Duodenal mucosa (tissue), 2 donors: ENCODE data around the gene SMIM38.

Experiments used
- H3K27ac ChIP-seq: one replicate; pipeline ENCODE4 v1.7.0; 2013; ENCODE audit warnings: low read depth, low read length
- H3K27me3 ChIP-seq, 2 donors: one replicate each; pipeline ENCODE4 v1.7.0; 2013; ENCODE audit warnings: low read length in 2 of 2, control low read depth in 1 of 2; ENCODE audit not compliant: insufficient read depth in 2 of 2, control insufficient read depth in 1 of 2
- H3K36me3 ChIP-seq, 2 donors: one replicate each; pipeline ENCODE4 v1.7.0; 2013; ENCODE audit warnings: low read length in 2 of 2, control low read depth in 1 of 2; ENCODE audit not compliant: insufficient read depth in 2 of 2, control insufficient read depth in 1 of 2
- H3K4me1 ChIP-seq, 2 donors: one replicate each; pipeline ENCODE4 v1.7.0; 2013; ENCODE audit warnings: low read length in 2 of 2, control low read depth in 1 of 2; ENCODE audit not compliant: insufficient read depth in 2 of 2, control insufficient read depth in 1 of 2
- H3K4me3 ChIP-seq, 2 donors: one replicate each; pipeline ENCODE4 v1.7.0; 2013; ENCODE audit warnings: low read length in 2 of 2, low read depth in 1 of 2
- H3K9ac ChIP-seq, 2 donors: one replicate each; pipeline ENCODE4 v1.7.0; 2013; ENCODE audit warnings: low read length in 2 of 2, low read depth in 1 of 2
- H3K9me3 ChIP-seq, 2 donors: one replicate each; pipeline ENCODE4 v1.7.0; 2013; ENCODE audit warnings: low read length in 2 of 2, control low read depth in 1 of 2; ENCODE audit not compliant: control insufficient read depth in 1 of 2

The SMIM38 gene

DNA sequence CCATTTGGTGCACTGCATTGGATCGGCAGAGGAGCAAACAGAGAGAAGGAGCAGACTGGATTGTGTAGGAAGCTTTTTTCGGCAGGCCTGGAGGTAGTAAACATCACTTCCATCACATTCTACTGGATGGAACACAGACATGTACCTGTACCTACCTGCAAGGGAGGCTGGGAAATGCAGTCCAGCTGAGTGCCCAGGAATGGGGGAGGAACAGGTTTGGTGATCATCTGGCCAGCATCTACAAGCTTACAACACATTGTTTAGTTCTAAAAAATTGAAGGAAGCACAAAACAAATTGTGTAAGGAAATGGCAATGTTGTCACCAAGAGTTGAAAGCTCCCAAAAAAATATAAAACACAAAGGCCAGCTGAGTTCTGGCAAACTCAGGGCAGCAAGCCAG lies 19.1 kb downstream of the SMIM38 start:
- H3K9ac ChIP-seq: no peak overlapping the region
- no peaks in the 10 kb centered on the region for H3K27me3 ChIP-seq
- no peaks in the 10 kb centered on the region for H3K4me1 ChIP-seq
- H3K27ac ChIP-seq: no peak overlapping the region
- H3K36me3 ChIP-seq: no peaks in the 10 kb centered on the region
- H3K9me3 ChIP-seq: no peaks in the 10 kb centered on the region
- H3K4me3 ChIP-seq: no peak overlapping the region

DNA sequence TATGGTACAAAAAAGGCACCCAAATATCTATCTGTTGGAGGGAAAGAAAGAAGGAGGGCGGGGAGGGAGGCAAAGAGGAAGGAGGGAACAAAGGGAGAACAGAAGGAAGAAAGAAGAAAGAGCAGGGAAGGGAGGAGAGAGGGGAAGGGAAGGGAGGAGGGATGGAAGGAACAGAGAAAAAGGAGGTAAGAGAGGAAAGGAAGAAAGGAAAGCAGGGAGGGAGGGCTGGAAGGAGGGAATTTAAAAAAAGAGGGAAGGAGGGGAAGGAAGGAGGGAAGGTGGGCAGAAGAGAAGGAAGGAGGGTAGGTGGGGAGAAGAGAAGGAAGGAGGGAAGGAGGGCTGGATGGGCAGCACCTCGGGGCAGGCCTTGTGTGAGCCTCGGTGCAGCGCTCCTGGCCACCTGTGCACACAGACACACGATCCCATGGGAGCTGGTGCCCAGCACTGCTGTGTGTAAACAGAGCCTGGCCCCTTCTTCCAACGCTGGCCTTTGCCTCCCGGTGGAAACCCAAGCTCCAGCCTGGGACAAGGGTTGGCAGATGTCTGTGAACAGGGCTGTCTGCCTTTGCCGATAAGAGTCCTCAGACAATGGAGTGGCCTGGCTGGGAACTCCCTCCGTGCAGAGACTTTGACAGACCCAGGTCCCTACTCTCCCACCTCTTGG lies 23.2 kb downstream of the SMIM38 start:
- H3K4me3 ChIP-seq: no peak overlapping the region

DNA sequence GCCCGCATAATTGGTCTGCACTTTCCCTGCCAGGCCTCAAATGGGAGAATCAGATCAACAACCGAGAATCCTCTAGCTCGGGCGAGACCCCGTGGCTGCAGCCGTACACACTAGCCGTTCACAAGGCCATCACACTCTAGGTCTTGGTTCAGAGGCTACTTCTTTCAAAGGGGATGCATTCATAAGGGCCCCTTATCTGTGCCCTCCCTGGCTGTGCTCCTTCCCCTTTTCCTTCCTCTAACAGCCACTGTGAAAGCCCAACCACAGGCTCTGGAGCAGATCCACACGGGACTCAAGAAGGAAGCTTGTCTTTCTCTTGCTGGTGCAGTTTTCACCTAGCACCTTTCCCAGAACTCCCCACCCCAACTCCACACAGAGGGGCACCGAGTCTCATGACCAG lies 24.5 kb downstream of the SMIM38 start:
- Histone ChIP-seq H3K27me3 (no peaks in the 10 kb centered on the region), H3K4me3 (no peak overlapping the region), H3K36me3 (no peaks in the 10 kb centered on the region), H3K4me1 (no peaks in the 10 kb centered on the region), H3K9me3 (no peaks in the 10 kb centered on the region), H3K9ac (no peak overlapping the region), H3K27ac (no peak overlapping the region)

More for the DNA sequence above, 23.2 kb downstream of the SMIM38 start:
- Histone ChIP-seq H3K27me3 (no peaks in the 10 kb centered on the region), H3K9ac (no peak overlapping the region), H3K4me1 (no peaks in the 10 kb centered on the region), H3K27ac (no peak overlapping the region), H3K9me3 (no peaks in the 10 kb centered on the region), H3K36me3 (no peaks in the 10 kb centered on the region)

DNA sequence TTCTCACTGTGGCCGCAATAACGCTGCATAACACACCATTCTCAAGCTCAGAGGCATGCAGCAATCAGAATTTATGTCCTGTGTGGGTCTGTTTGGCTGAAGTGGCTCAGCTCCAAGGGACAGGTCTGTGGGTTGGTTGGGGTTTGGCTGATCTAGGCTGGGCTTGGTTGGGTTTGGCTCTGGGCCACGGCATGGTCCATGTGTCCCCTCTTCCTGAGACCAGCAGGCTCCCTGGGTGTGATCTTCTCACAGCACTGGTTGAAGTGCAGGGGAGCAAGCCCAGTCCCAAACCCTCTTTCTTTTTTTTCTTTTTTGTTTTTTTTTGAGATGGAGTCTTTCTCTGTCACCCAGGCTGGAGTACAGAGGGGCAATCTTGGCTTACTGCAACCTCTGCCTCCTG lies 25.0 kb downstream of the SMIM38 start:
- no peak overlapping the region for H3K9ac ChIP-seq
- H3K4me3 ChIP-seq: no peak overlapping the region
- H3K27ac ChIP-seq: no peak overlapping the region
- no peaks in the 10 kb centered on the region for H3K36me3 ChIP-seq
- H3K9me3 ChIP-seq: no peaks in the 10 kb centered on the region
- H3K4me1 ChIP-seq: no peaks in the 10 kb centered on the region
- H3K27me3 ChIP-seq: no peaks in the 10 kb centered on the region

DNA sequence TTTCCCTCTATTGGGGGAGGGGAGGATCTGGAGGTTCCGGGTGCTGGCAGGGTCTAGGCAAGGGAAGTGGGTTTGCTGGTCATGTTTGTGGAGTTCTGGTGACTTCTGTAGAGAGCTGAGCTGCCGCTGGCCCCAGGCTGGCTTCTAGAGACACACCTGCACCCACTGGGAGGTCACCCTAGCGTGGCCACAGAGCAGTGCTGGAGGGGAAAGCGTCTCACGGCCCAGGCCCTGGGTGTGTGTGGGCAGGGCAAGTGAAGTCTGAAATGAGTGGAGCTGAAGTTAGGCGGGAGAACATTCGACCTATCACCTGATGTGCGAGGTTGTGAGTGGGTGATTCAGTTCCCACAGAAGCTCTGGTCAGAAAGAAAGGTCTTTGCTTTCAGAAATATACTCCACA lies 27.9 kb downstream of the SMIM38 start:
- Histone ChIP-seq H3K9ac (no peak overlapping the region), H3K36me3 (no peaks in the 10 kb centered on the region), H3K27me3 (no peaks in the 10 kb centered on the region), H3K27ac (no peak overlapping the region), H3K9me3 (peaks cover 0 to 10% of the 10 kb centered on the region in 2 donors), H3K4me3 (no peak overlapping the region), H3K4me1 (no peaks in the 10 kb centered on the region)

DNA sequence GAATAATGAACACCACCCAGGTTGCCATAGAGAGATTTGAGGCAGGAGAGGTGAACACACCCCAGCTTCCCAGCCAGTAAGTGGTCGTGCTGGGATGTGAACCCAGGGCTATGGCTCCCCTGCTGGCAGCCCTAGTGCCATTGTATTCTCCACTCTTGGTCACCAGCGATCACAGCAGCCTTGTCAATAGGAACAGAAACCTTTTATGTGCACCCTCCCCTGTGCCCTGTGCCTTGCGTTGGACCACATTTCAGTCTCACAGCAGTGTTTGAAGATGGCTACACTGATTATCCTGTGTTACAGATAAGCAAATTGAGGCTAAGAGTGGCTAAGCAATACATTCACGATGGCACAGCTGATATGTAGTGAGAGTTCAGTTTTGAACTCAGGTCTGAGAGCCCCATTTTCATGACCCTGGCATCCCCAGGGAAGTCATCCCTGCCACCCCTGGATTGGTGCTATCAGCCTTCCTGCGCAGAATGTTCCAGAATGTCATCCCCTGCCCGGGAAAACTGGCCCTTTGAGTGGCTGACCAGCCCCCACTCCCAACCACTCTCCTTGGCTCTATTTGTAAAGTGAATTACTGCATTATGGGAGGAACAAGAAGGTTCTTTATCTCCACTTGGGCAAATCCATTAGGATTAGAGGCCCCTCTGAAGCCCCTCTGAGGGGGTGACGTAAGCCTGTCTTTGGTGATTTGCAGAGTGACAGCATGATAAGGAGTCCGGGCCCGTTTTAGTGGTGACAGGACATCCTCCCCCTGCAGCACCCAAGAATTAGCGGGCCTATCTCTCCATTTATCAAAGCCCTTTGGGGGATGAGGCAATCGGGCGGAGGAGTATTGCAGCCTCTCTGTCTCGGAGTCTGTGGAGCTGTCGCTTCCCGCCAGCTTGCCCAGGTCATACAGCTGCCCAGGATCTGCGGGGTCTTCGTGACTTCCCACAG lies 30.9 kb downstream of the SMIM38 start:
- Histone ChIP-seq H3K9ac (no peak overlapping the region), H3K36me3 (no peaks in the 10 kb centered on the region), H3K27me3 (no peaks in the 10 kb centered on the region), H3K4me3 (no peak overlapping the region), H3K27ac (no peak overlapping the region), H3K4me1 (no peaks in the 10 kb centered on the region), H3K9me3 (peaks cover 0 to 10% of the 10 kb centered on the region in 2 donors)

DNA sequence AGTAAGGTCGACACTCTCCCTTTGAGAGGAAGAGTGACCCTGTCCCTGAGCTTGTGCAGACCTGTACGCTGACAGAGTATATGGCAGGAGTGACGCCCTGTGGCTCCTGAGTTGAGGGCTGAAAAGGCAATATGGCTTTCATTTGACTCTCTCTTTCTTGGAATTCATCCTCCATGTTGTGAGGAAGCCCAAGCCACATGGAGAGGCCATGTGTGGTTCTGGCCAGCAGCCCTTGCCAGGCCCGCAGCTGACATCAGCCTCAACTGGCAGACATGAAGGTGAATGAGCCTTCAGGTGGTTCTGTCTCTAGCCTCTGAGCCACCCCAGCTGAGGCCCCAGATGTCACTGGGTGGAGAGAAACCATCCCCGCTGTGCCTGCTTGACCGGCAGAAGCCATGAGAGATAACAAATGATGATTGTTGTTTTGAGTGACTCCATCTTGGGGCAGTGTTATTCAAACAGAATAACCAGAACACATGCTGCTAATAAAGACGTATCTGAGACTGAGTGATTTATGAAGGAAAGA lies 31.9 kb downstream of the SMIM38 start:
- Histone ChIP-seq H3K4me1 (no peaks in the 10 kb centered on the region), H3K27me3 (no peaks in the 10 kb centered on the region), H3K9ac (no peak overlapping the region), H3K36me3 (no peaks in the 10 kb centered on the region), H3K27ac (no peak overlapping the region), H3K4me3 (no peak overlapping the region), H3K9me3 (peaks cover 0 to 10% of the 10 kb centered on the region in 2 donors)

DNA sequence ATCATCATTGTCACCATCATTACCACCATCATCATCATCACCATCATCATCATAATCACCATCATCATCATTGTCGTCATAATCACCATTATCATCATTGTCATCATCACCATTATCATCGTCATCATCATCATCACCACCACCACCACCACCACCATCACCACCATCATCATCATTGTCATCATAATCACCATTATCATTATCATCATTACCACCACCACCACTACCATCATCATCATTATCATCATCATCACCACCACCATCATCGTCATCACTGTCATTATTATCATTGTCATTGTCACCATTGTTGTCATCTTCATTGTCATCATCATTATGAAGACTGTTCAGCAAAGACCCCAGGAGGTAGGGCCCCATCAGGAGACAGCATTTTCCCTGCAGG lies 33.3 kb downstream of the SMIM38 start:
- Histone ChIP-seq H3K9me3 (peaks cover 0 to 10% of the 10 kb centered on the region in 2 donors), H3K27ac (no peak overlapping the region), H3K4me3 (no peak overlapping the region), H3K4me1 (no peaks in the 10 kb centered on the region), H3K27me3 (no peaks in the 10 kb centered on the region), H3K9ac (no peak overlapping the region), H3K36me3 (no peaks in the 10 kb centered on the region)

DNA sequence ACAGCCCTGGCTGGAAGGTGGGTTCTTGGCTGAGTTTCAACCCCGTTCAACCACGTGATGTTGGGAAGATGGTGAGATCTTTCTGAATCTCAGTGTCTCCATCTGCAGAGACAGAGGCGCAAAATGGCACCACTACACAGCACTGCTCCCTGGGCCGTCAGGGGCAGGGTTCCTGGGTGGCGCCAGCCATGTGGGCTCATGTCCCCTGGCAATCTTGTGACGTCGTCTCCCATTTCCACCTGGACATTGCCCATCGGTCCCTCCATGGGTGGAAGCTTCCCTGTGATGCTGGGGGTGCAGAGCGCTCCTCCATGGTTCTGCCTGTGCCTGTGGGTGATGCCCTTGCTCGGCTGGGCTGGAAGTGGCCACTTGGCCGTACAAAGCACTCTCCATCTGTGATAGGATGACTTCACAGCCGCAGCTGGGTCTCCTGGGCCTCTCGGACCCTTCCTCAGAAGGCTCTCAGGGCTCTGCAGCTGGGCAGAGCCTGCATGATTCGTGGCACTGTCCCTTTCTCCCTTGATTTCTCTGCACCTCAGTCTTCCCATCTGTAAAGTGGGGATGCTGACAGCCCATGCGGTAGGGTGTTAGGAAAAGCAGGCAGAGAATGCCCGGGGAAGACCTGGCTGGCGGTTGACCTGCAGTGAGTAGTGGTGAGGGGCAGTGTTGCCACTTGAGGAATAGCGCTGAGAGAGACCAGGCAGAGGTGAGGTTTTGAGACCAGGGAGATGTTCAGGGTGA lies 35.2 kb downstream of the SMIM38 start:
- H3K4me3 ChIP-seq: no peak overlapping the region
- H3K4me1 ChIP-seq: no peaks in the 10 kb centered on the region
- no peaks in the 10 kb centered on the region for H3K27me3 ChIP-seq
- H3K27ac ChIP-seq: no peak overlapping the region
- H3K9ac ChIP-seq: no peak overlapping the region
- H3K36me3 ChIP-seq: no peaks in the 10 kb centered on the region
- peaks cover 0 to 10% of the 10 kb centered on the region in 2 donors for H3K9me3 ChIP-seq

DNA sequence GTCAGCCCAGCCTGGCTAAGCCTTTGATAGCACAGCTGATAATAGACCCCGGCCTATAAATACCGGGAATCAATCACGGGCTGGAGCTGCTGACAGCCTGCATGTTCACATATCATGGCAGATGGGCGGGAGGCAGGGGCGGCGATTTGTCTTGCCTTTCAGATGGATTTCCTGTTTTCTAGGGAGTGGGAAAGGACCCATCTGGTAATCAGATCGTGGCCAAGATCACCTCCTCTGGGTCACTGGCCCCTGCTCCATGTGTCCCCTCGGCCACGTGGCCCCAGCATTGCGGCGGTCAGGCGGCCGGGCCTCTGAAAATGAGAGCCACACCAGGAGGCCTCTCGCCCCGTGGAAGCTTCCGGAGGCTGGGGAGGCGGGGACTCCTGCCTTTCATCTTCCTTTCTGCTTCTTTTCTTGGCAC lies 36.6 kb downstream of the SMIM38 start:
- no peaks in the 10 kb centered on the region for H3K36me3 ChIP-seq
- H3K9me3 ChIP-seq: peaks cover 0 to 8% of the 10 kb centered on the region in 2 donors
- H3K27me3 ChIP-seq: no peaks in the 10 kb centered on the region
- no peak overlapping the region for H3K27ac ChIP-seq
- no peaks in the 10 kb centered on the region for H3K4me1 ChIP-seq
- H3K9ac ChIP-seq: no peak overlapping the region
- H3K4me3 ChIP-seq: no peak overlapping the region
